ENCODE data around the gene OTUD3.

DNA sequence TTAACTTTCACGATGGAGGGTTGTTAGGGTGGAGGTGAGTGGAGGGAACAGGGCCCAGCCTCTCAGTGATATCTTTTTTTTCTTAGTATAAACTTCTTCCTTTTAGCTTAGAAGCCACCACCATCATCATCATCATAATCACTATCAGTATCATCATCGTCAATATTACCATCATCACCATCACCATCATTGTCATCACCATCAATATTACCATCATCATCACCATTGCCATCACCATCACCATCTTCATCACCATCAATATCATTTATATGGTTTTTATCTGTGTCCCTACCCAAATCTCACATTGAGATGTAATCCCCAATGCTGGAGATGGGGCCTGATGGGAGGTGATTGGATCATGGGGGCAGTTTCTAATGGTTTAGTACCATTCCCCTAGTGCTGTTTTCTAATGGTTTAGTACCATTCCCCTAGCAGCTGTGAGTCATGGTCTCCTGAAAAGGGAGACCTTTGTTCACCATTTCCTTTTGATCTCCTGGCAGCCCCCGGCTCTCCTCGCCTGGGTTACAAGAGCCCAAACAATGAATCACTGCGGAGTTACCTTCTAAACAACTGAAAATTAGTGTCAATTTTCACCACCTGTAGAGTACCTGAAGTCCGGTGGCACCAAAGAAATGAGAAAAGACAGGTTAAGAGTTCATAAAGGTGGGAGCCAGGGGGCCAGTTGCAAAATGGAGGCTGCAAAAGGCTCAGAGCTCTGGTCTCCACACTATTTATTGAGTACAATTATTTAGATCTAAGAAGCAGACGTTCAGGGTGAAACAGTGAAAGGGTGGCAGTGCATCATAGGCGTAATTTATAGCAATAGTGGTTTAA, 44.3 kb downstream of the OTUD3 start:
- TF ChIP-seq POLR2A (IDR thresholded peaks at IDR 0.05; ENCODE audit: low read length), result no peak
- TF ChIP-seq GATA1 (IDR thresholded peaks at IDR 0.05; ENCODE audit: low read depth, low read length), result no peak
